HCT116 (cell line): ENCODE results near the gene GNAT2. TPM values are rescaled to one million over a fixed set of nuclear protein-coding genes. Genes with fewer than 3 reads are reported as not detected.

Source experiments
- ATAC-seq: fragments of 200-7000 bp; cut with Tn5 transposase; 2 replicates; pipeline ENCODE4 v1.9.1; 2020; ENCODE audit warnings: mild to moderate bottlenecking, moderate library complexity
- BruUV-seq: library from RNA; stranded (reverse); fragments of 400-500 nt; replicated peaks from 2 replicates; lab custom pipeline; 2021; lab: Mats Ljungman, UMichigan
- CTCF ChIA-PET: fragments of 300-600 bp; sonication (Branson Sonifier 250); formaldehyde crosslinking; loops from one replicate; lab custom pipeline; 2021; ENCODE audit warnings: antibody characterized with exemption; lab: Charles Lee
- POLR2A ChIA-PET: fragments of 300-600, 350-600 bp; sonication (Branson Sonifier 250); formaldehyde crosslinking; loops from one replicate; lab custom pipeline; 2021; ENCODE audit warnings: antibody characterized with exemption; lab: Charles Lee
- RAD21 ChIA-PET, 2 experiments: fragments of 300-600 bp; sonication (Branson Sonifier 250); formaldehyde crosslinking; loops; one replicate each; lab custom pipeline; 2023; ENCODE audit warnings: low total read pairs in 2 of 2; ENCODE audit not compliant: uncharacterized antibody in 2 of 2, unreplicated experiment in 2 of 2, low non-redundant PET in 1 of 2; lab: Charles Lee
- DNase-seq: peaks from one replicate; pipeline ENCODE4 v3.0.0-alpha.2; 2010; ENCODE audit warnings: low read depth, low spot score
- H2AFZ ChIP-seq: fragments of 200-600 bp; shearing (Covaris generic), sonication (generic); 2 replicates; pipeline ENCODE4 v1.6.1; 2017; ENCODE audit warnings: low read depth, mixed run types, mixed read lengths, antibody characterized with exemption, low read length; ENCODE audit not compliant: poor library complexity, severe bottlenecking
- H3K27ac ChIP-seq: 2 replicates; pipeline ENCODE4 v1.5.1; 2012; ENCODE audit warnings: low read depth, low read length
- H3K27me3 ChIP-seq: fragments of 200-600 bp; sonication (generic); 2 replicates; pipeline ENCODE4 v1.6.1; 2016; ENCODE audit warnings: mixed run types, low read length, mixed read lengths; ENCODE audit not compliant: insufficient read depth
- H3K36me3 ChIP-seq, 2 experiments: fragments of 200-500 bp in 1 of 2; fragments of 200-600 bp in 1 of 2; sonication (Bioruptor generic) in 1 of 2; sonication (generic) in 1 of 2; 2 replicates each; pipeline versions ENCODE4 v1.5.1 to v1.6.1; 2014 to 2016; ENCODE audit warnings: low read length in 2 of 2, inconsistent platforms in 1 of 2, mixed read lengths in 1 of 2, mixed run types in 1 of 2; ENCODE audit not compliant: insufficient read depth in 2 of 2, control insufficient read depth in 1 of 2
- H3K4me1 ChIP-seq, 2 experiments: fragments of 200-600 bp in 1 of 2; sonication (generic) in 1 of 2; 2 replicates each; pipeline versions ENCODE4 v1.5.1 to v1.6.1; 2012 to 2017; ENCODE audit warnings: low read length in 2 of 2, inconsistent platforms in 1 of 2, mild to moderate bottlenecking in 1 of 2, mixed read lengths in 1 of 2, mixed run types in 1 of 2, moderate library complexity in 1 of 2; ENCODE audit not compliant: insufficient read depth in 2 of 2, control insufficient read depth in 1 of 2
- H3K4me2 ChIP-seq: fragments of 200-600 bp; sonication (generic); 2 replicates; pipeline ENCODE4 v1.6.1; 2017; ENCODE audit warnings: mixed run types, low read length, mixed read lengths
- H3K4me3 ChIP-seq, 2 experiments: fragments of 200-600 bp in 1 of 2; sonication (generic) in 1 of 2; replicated peaks in 1 of 2; 2 replicates each; pipeline ENCODE4 v1.5.1; 2011 to 2016; ENCODE audit warnings: low read length in 2 of 2, control low read depth in 1 of 2, low read depth in 1 of 2, mild to moderate bottlenecking in 1 of 2, mixed read lengths in 1 of 2, mixed run types in 1 of 2
- H3K79me2 ChIP-seq: fragments of 200-600 bp; sonication (generic); 2 replicates; pipeline ENCODE4 v1.6.1; 2017; ENCODE audit warnings: mild to moderate bottlenecking, mixed run types, low read length, moderate library complexity, mixed read lengths; ENCODE audit not compliant: insufficient read depth
- H3K9ac ChIP-seq: fragments of 200-600 bp; sonication (generic); 2 replicates; pipeline ENCODE4 v1.6.1; 2016; ENCODE audit warnings: low read length, mixed read lengths
- H3K9me2 ChIP-seq: fragments of 200-600 bp; sonication (generic), shearing (Covaris generic); 2 replicates; pipeline ENCODE4 v1.6.1; 2017; ENCODE audit warnings: mixed run types, mild to moderate bottlenecking, moderate library complexity; ENCODE audit not compliant: insufficient read depth
- H3K9me3 ChIP-seq, 2 experiments: fragments of 200-500 bp in 1 of 2; fragments of 200-600 bp in 1 of 2; sonication (Bioruptor generic) in 1 of 2; sonication (generic) in 1 of 2; 2 replicates each; pipeline ENCODE4 v1.6.1; 2014 to 2017; ENCODE audit warnings: low read length in 2 of 2, mixed read lengths in 2 of 2, inconsistent platforms in 1 of 2, low read depth in 1 of 2, mild to moderate bottlenecking in 1 of 2, mixed run types in 1 of 2, moderate library complexity in 1 of 2; ENCODE audit not compliant: control insufficient read depth in 1 of 2, insufficient read depth in 1 of 2
- H4K20me1 ChIP-seq: fragments of 200-600 bp; sonication (generic), shearing (Covaris generic); 2 replicates; pipeline ENCODE4 v1.6.1; 2017; ENCODE audit warnings: mixed run types, mild to moderate bottlenecking, moderate library complexity; ENCODE audit not compliant: insufficient read depth
- ATF3 ChIP-seq: IDR thresholded peaks from 2 replicates; pipeline ENCODE4 v1.6.1; 2012
- CBX3 ChIP-seq: IDR thresholded peaks from 2 replicates; pipeline ENCODE4 v1.6.1; 2012; ENCODE audit warnings: low read depth
- CEBPB ChIP-seq: IDR thresholded peaks from 2 replicates; pipeline ENCODE4 v1.6.1; 2012; ENCODE audit warnings: low read depth
- EGR1 ChIP-seq: IDR thresholded peaks from 2 replicates; pipeline ENCODE4 v1.6.1; 2012; ENCODE audit warnings: low read depth
- ELF1 ChIP-seq: IDR thresholded peaks from 2 replicates; pipeline ENCODE4 v1.6.1; 2012; ENCODE audit warnings: low read depth, borderline replicate concordance
- EZH2phosphoT487 ChIP-seq: fragments of 200-600 bp; IDR thresholded peaks from 2 replicates; pipeline ENCODE4 v1.6.1; 2018; ENCODE audit warnings: antibody characterized with exemption, borderline replicate concordance
- FOSL1 ChIP-seq: IDR thresholded peaks from 2 replicates; pipeline ENCODE4 v1.6.1; 2012; ENCODE audit warnings: low read depth
- JUND ChIP-seq: IDR thresholded peaks from 2 replicates; pipeline ENCODE4 v1.6.1; 2012
- MAX ChIP-seq: IDR thresholded peaks from 2 replicates; pipeline ENCODE4 v1.6.1; 2012
- POLR2A ChIP-seq: IDR thresholded peaks from 2 replicates; pipeline ENCODE4 v1.7.0; 2011; ENCODE audit warnings: borderline replicate concordance; ENCODE audit not compliant: insufficient read depth, insufficient read length; ENCODE audit errors: extremely low read depth
- POLR2AphosphoS5 ChIP-seq: IDR thresholded peaks from 2 replicates; pipeline ENCODE4 v1.6.1; 2011; ENCODE audit warnings: mild to moderate bottlenecking, low read depth, low read length, moderate library complexity
- RAD21 ChIP-seq: IDR thresholded peaks from 2 replicates; pipeline ENCODE4 v1.6.1; 2012; ENCODE audit warnings: low read depth, mild to moderate bottlenecking
- SIN3A ChIP-seq: IDR thresholded peaks from 2 replicates; pipeline ENCODE4 v1.6.1; 2012; ENCODE audit warnings: low read depth
- SP1 ChIP-seq: IDR thresholded peaks from 2 replicates; pipeline ENCODE4 v1.6.1; 2012; ENCODE audit warnings: low read depth
- SRF ChIP-seq: IDR thresholded peaks from 2 replicates; pipeline ENCODE4 v1.6.1; 2012; ENCODE audit warnings: low read depth
- TCF7L2 ChIP-seq: IDR thresholded peaks from 2 replicates; pipeline ENCODE4 v1.7.0; 2011; ENCODE audit warnings: borderline replicate concordance, inconsistent platforms; ENCODE audit not compliant: insufficient read depth, insufficient read length; ENCODE audit errors: extremely low read depth
- YY1 ChIP-seq: IDR thresholded peaks from 2 replicates; pipeline ENCODE4 v1.6.1; 2011; ENCODE audit warnings: low read length, low read depth, moderate library complexity, mild to moderate bottlenecking; ENCODE audit not compliant: insufficient replicate concordance; ENCODE audit errors: extremely low read depth
- ZFX ChIP-seq: fragments of 450-650 bp; IDR thresholded peaks from 2 replicates; pipeline ENCODE4 v1.6.1; 2017
- ZNF274 ChIP-seq: fragments of 200-500 bp; sonication (Bioruptor generic); IDR thresholded peaks from 2 replicates; pipeline ENCODE4 v1.6.1; 2014; ENCODE audit warnings: mild to moderate bottlenecking, low read depth, low read length, inconsistent platforms
- intact Hi-C: fragments of 100-400 bp; cut with micrococcal nuclease; formaldehyde crosslinking; loops from 2 replicates; pipeline ENCODE4 v1.10.0; 2022
- total RNA-seq: library from RNA; stranded (reverse); gene quantifications from one replicate; pipeline ENCODE4 v1.2.1, GENCODE V29; 2021; ENCODE audit not compliant: unreplicated experiment

The GNAT2 gene
- total RNA-seq, 1 experiment from 2014 or later: 0.76 TPM

GRCh38 chr1:109639063-109639840, 19.8 kb upstream of the GNAT2 start:
- Histone ChIP-seq H3K4me3 (no peak overlapping the region), H2AFZ (no peak overlapping the region), H3K9ac (no peak overlapping the region), H3K9me3 (no peaks in the 10 kb centered on the region), H3K4me2 (no peak overlapping the region), H3K27ac (no peak overlapping the region), H3K36me3 (no peaks in the 10 kb centered on the region), H3K79me2 (no peaks in the 10 kb centered on the region), H4K20me1 (no peaks in the 10 kb centered on the region), H3K4me1 (peaks cover 14 to 29% of the 10 kb centered on the region in 2 experiments), H3K27me3 (no peaks in the 10 kb centered on the region), H3K9me2 (no peaks in the 10 kb centered on the region)
- ChIA-PET POLR2A (interaction anchor here (0.6 to 1.4 kb wide), 3 partner anchors 11 to 136 kb away, joined by 3 to 6 read pairs (median 4); partner anchors contain the start of gene GNAI3), CTCF (interaction anchor here (1.1 to 4.0 kb wide), 19 partner anchors 9 to 467 kb away, joined by 3 to 73 read pairs (median 7); partner anchors contain the start of genes AHCYL1, GNAI3 and GSTM4), RAD21 (interaction anchor here (0.6 to 2.4 kb wide), 6 partner anchors 8 to 345 kb away, joined by 3 to 11 read pairs (median 6); partner anchors contain the start of gene AHCYL1 (in 1 of the 2))
- DNase-seq (no peak), ATAC-seq (no peak)
- intact Hi-C loops: no loop called here
- no TSS peak for BruUV-seq
- TF ChIP-seq TCF7L2: no peak
- TF ChIP-seq POLR2AphosphoS5: no peak
- TF ChIP-seq JUND: no peak
- TF ChIP-seq SIN3A: no peak
- no peak for TF ChIP-seq ELF1
- TF ChIP-seq SRF: no peak
- TF ChIP-seq CBX3: no peak
- no peak for TF ChIP-seq SP1

GRCh38 chr1:109637446-109637845, 18.0 kb upstream of the GNAT2 start:
- H3K4me2 ChIP-seq: no peak overlapping the region
- RAD21 ChIA-PET: no interaction called here
- DNase-seq (no peak), ATAC-seq (no peak)
- H3K9ac ChIP-seq: no peak overlapping the region
- TF ChIP-seq ATF3: no peak
- no peak for TF ChIP-seq JUND
- no peak for TF ChIP-seq SP1
- no peak for TF ChIP-seq ZNF274
- no peak for TF ChIP-seq SIN3A
- TF ChIP-seq CEBPB: no peak
- no peak for TF ChIP-seq MAX
- no peak for TF ChIP-seq RAD21
- TF ChIP-seq POLR2AphosphoS5: no peak
- TF ChIP-seq TCF7L2: no peak
- no peak for TF ChIP-seq EZH2phosphoT487
- TF ChIP-seq ELF1: no peak
- no peak for TF ChIP-seq POLR2A
- TF ChIP-seq CBX3: no peak
- TF ChIP-seq EGR1: no peak
- TF ChIP-seq SRF: no peak
- no peak for TF ChIP-seq FOSL1
- no peak for TF ChIP-seq YY1
- no peak for TF ChIP-seq ZFX
- intact Hi-C loops: no loop called here
- no peaks in the 10 kb centered on the region for H4K20me1 ChIP-seq
- no peaks in the 10 kb centered on the region for H3K79me2 ChIP-seq
- POLR2A ChIA-PET: interaction anchor here (2.6 kb wide), 1 partner anchor 89 kb away, joined by 11 read pairs; the partner anchor contains the start of gene GNAI3
- no peak overlapping the region for H3K4me3 ChIP-seq
- H3K9me2 ChIP-seq: no peaks in the 10 kb centered on the region
- no peak overlapping the region for H3K27ac ChIP-seq
- no peaks in the 10 kb centered on the region for H3K36me3 ChIP-seq
- H3K9me3 ChIP-seq: no peaks in the 10 kb centered on the region
- peaks cover 12 to 19% of the 10 kb centered on the region in 2 experiments for H3K4me1 ChIP-seq
- no peaks in the 10 kb centered on the region for H3K27me3 ChIP-seq
- BruUV-seq: no TSS peak
- H2AFZ ChIP-seq: no peak overlapping the region
- CTCF ChIA-PET: interaction anchor here (1.0 to 1.2 kb wide), 3 partner anchors 9 to 91 kb away, joined by 3 to 5 read pairs (median 3); no protein-coding TSS in a partner anchor
